Measurements from ENCODE around the gene PDS5B.

Gene PDS5B

DNA sequence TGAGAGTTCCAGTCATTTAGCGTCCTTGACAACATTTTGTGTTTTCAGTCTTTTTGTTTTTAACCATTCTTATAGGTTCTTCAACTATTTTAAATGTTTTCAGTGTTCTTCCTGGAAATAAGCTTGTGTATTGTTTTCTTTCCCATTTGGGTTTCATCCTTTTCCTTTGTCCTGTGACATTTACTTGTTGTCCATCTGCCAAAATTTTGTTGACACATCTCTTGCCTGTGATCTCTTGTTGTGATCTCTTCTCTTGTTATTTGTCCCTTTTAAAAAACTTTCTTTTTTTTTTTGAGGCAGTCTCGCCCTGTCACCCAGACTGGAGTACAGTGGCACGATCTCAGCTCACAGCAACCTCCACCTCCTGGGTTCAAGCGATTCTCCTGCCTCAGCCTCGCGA lies 96.5 kb downstream of the PDS5B start:
- Histone ChIP-seq H3K4me1 (ENCODE audit: control insufficient read depth, insufficient read depth, low read length) (no peaks in the 10 kb centered on the region), H3K4me3 (ENCODE audit: low read depth, low read length) (no peak overlapping the region), H3K9me3 (ENCODE audit: control insufficient read depth, insufficient read depth, low read depth, low read length) (no peaks in the 10 kb centered on the region), H3K27ac (ENCODE audit: extremely low read depth, low read depth, low read length) (no peak overlapping the region), H3K36me3 (ENCODE audit: control insufficient read depth in 2 of 2, insufficient read depth in 1 of 2, low read length in 2 of 2) (peaks cover 3% of the 10 kb centered on the region in 2 experiments)
- ChIA-PET CTCF (interaction anchor here (0.6 to 0.7 kb wide), 2 partner anchors 13 to 257 kb away, joined by 3 to 4 read pairs; no protein-coding TSS in a partner anchor), POLR2A (no interaction called here)
- TF ChIP-seq ZNF362 (tag by site-specific recombination; IDR thresholded peaks at IDR 0.05): no peak
- no peak for TF ChIP-seq ZNF335 (tag by site-specific recombination; conservative IDR thresholded peaks at IDR 0.05)

DNA sequence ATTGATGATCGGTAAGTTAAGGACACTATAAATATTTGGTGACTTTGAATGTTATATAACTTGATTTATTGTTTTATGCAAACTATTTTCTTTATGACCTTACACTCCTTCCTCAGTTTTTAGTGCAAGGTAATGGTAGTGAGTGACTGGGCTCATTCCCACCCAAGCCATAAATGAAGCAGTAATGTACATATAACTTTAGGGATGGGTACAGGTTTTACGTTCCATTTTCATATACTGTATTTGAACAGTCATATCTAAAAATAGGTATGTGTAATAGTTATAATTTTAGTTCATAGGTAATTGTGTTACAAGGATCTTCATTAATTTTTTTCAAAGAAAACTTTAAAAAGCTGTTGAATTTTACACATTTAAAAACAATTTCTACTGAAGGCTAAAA lies 101.0 kb downstream of the PDS5B start:
- Histone ChIP-seq H3K4me1 (ENCODE audit: control insufficient read depth, insufficient read depth, low read length) (no peaks in the 10 kb centered on the region), H3K27ac (ENCODE audit: extremely low read depth, low read depth, low read length) (no peak overlapping the region), H3K4me3 (ENCODE audit: low read depth, low read length) (no peak overlapping the region), H3K9me3 (ENCODE audit: control insufficient read depth, insufficient read depth, low read depth, low read length) (no peaks in the 10 kb centered on the region), H3K36me3 (ENCODE audit: control insufficient read depth in 2 of 2, insufficient read depth in 1 of 2, low read length in 2 of 2) (no peaks in the 10 kb centered on the region; a peak in 1 of 3 replicates)
- POLR2A ChIA-PET: no interaction called here
- TF ChIP-seq ZSCAN18 (tag by site-specific recombination; IDR thresholded peaks at IDR 0.05) (no peak), ZNF324 (tag by site-specific recombination; IDR thresholded peaks at IDR 0.05) (no peak), ZNF248 (tag by site-specific recombination; IDR thresholded peaks at IDR 0.05) (no peak), ZNF350 (tag by site-specific recombination; IDR thresholded peaks at IDR 0.05) (no peak), ZNF664 (tag by site-specific recombination; IDR thresholded peaks at IDR 0.05) (no peak)
- CTCF ChIA-PET: interaction anchor here (0.6 to 1.5 kb wide), 2 partner anchors 48 to 58 kb away, joined by 3 to 5 read pairs; no protein-coding TSS in a partner anchor

DNA sequence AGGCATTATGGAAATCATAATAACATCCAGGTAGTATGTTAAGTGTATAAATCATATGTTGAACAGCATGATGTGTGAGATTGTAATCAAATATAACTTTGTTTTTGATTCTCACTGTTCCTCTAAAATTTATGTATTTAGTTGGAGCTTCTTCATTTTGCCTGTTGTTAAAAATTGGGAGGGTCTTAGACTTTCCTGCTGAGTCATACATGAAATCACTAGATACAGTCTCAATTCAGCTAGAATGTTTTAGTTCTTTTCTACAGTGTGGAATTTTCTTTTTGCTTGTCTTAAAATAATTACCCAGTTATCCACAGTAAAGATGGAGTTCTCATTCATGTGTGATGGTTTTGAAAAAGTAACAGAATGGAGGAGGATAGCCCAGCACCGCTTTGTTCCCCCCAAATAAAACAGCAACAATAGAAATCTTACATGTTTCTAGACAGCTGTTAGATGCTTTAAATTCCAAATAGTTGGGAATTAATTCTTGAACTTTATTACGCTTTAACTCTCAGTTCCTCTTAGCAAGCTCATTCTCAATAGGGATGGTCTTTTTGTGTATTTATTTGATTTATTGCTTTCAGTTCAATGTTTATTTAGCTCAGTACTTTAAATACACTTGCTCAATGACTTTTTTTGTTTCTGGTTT lies 109.5 kb downstream of the PDS5B start:
- TF ChIP-seq ZBTB7A (tag by site-specific recombination; IDR thresholded peaks at IDR 0.05; ENCODE audit: low read depth): no peak
- no peak for TF ChIP-seq ZBTB17 (tag by site-specific recombination; IDR thresholded peaks at IDR 0.05)
- no peak for TF ChIP-seq ZNF670 (tag by site-specific recombination; IDR thresholded peaks at IDR 0.05; ENCODE audit: low read depth)
- no peak for TF ChIP-seq ZNF140 (tag by site-specific recombination; IDR thresholded peaks at IDR 0.05)
- TF ChIP-seq ZNF514 (tag by site-specific recombination; IDR thresholded peaks at IDR 0.05): no peak
- no peak for TF ChIP-seq ZNF311 (tag by site-specific recombination; IDR thresholded peaks at IDR 0.05; ENCODE audit: borderline replicate concordance)
- TF ChIP-seq ZSCAN30 (tag by site-specific recombination; IDR thresholded peaks at IDR 0.05): no peak
- no peak for TF ChIP-seq ZNF776 (tag by site-specific recombination; IDR thresholded peaks at IDR 0.05; ENCODE audit: borderline replicate concordance)
- no peak for TF ChIP-seq ZNF37A (tag by site-specific recombination; IDR thresholded peaks at IDR 0.05)
- TF ChIP-seq OVOL3 (tag by site-specific recombination; IDR thresholded peaks at IDR 0.05): no peak
- no peak for TF ChIP-seq ZBTB1 (tag by site-specific recombination; IDR thresholded peaks at IDR 0.05)
- TF ChIP-seq ZNF174 (tag by site-specific recombination; IDR thresholded peaks at IDR 0.05): no peak
- TF ChIP-seq ZNF112 (tag by site-specific recombination; IDR thresholded peaks at IDR 0.05): no peak
- no peak for TF ChIP-seq TRIM28 (IDR thresholded peaks at IDR 0.05; ENCODE audit: borderline replicate concordance, low read length)
- Histone ChIP-seq H3K4me1 (ENCODE audit: control insufficient read depth, insufficient read depth, low read length) (peaks cover 3% of the 10 kb centered on the region; the same call in 1 of the 2 replicates), H3K9me3 (ENCODE audit: control insufficient read depth, insufficient read depth, low read depth, low read length) (no peaks in the 10 kb centered on the region), H3K36me3 (ENCODE audit: control insufficient read depth in 2 of 2, insufficient read depth in 1 of 2, low read length in 2 of 2) (no peaks in the 10 kb centered on the region), H3K27ac (ENCODE audit: extremely low read depth, low read depth, low read length) (no peak overlapping the region), H3K4me3 (ENCODE audit: low read depth, low read length) (no peak overlapping the region)
- ChIA-PET POLR2A (no interaction called here), CTCF (interaction anchor here (0.6 to 0.7 kb wide), 3 partner anchors 16 to 216 kb away, joined by 3 to 5 read pairs (median 4); no protein-coding TSS in a partner anchor)

Data from HEK293 (cell line).